ENCODE results near the gene TMEM150C.
"Not testable (repeated sequence)": the region's sequence is repeated elsewhere in the genome, so short reads cannot be mapped to it uniquely, and the experiment has no call there.

Gene TMEM150C

DNA sequence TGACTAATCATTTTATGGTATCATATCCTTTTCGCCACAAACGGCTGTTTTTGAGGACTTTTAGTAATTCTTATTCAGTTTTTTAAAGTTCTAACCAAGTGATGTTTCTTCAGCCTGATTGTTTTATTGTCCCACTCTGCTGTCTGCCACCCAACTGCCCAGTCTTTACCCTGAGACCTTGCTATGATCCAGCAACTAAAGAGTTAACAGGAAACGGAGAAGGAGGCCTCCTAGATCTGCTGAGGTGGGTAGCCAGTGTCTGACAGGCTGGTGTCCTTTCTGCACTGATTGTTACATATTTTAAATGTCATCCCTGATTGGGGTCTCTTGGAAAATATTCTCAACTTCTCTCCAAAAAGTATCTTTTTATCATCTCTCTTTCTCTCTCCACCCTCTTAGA, 7.9 kb upstream of the TMEM150C start:
- H3K27me3 ChIP-seq (ENCODE audit: control insufficient read depth, insufficient read depth, low read length), result no peaks in the 10 kb centered on the region
- H3K36me3 ChIP-seq (ENCODE audit: control insufficient read depth, insufficient read depth, low read length), result no peaks in the 10 kb centered on the region
- H3K4me1 ChIP-seq (ENCODE audit: control insufficient read depth, insufficient read depth, low read length), result no peaks in the 10 kb centered on the region; the same call in 1 of the 2 replicates
- H3K27ac ChIP-seq (ENCODE audit: low read length), result no peak overlapping the region
- no peak overlapping the region for H3K4me3 ChIP-seq (ENCODE audit: low read length)
- no CpG with 5 or more reads among the region's 3 CpGs for WGBS (ENCODE audit: insufficient coverage, insufficient read length)
- DNase-seq (ENCODE audit: low read depth, low spot score), result no peak
- H3K9me3 ChIP-seq (ENCODE audit: control insufficient read depth, insufficient read depth, low read length), result no peaks in the 10 kb centered on the region

DNA sequence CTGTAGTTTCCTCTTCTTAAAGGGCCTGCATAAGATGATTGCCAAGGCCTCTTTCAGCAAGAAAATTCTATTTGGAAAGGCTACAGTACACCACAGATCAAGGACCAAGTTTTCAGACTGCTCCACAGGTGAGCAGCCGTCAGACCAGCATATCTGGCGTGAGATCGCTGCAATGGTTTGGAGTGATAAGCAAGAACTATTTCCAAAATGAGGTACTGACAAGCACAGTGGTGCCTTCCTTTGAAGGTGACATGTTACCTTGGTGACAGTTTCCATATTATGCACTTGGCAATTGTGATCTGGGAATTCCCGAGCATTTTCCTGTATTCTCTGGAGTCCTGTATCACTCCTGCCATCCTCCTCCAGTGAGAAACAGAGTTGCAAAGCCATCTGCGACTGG, 7.3 kb upstream of the TMEM150C start:
- no peak overlapping the region for H3K4me3 ChIP-seq (ENCODE audit: low read length)
- no peak overlapping the region for H3K27ac ChIP-seq (ENCODE audit: low read length)
- DNase-seq (ENCODE audit: low read depth, low spot score), result no peak
- H3K9me3 ChIP-seq (ENCODE audit: control insufficient read depth, insufficient read depth, low read length), result no peaks in the 10 kb centered on the region
- no peaks in the 10 kb centered on the region for H3K36me3 ChIP-seq (ENCODE audit: control insufficient read depth, insufficient read depth, low read length)
- H3K4me1 ChIP-seq (ENCODE audit: control insufficient read depth, insufficient read depth, low read length), result no peaks in the 10 kb centered on the region; the same call in 1 of the 2 replicates
- no peaks in the 10 kb centered on the region for H3K27me3 ChIP-seq (ENCODE audit: control insufficient read depth, insufficient read depth, low read length)
- WGBS (ENCODE audit: insufficient coverage, insufficient read length), result no CpG with 5 or more reads among the region's 5 CpGs

- Histone ChIP-seq H3K27me3 (ENCODE audit: control insufficient read depth, insufficient read depth, low read length) (no peaks in the 10 kb centered on the region), H3K27ac (ENCODE audit: low read length) (no peak overlapping the region), H3K4me1 (ENCODE audit: control insufficient read depth, insufficient read depth, low read length) (peaks cover under 1% of the 10 kb centered on the region; the same call in 1 of the 2 replicates), H3K36me3 (ENCODE audit: control insufficient read depth, insufficient read depth, low read length) (no peaks in the 10 kb centered on the region), H3K9me3 (ENCODE audit: control insufficient read depth, insufficient read depth, low read length) (no peaks in the 10 kb centered on the region), H3K4me3 (ENCODE audit: low read length) (no peak overlapping the region)
- no peak for DNase-seq (ENCODE audit: low read depth, low spot score)
- no CpG with 5 or more reads among the region's 7 CpGs for WGBS (ENCODE audit: insufficient coverage, insufficient read length)
These were observed 5.7 kb upstream of the TMEM150C start for GRCh38 chr4:82567444-82567843.

DNA sequence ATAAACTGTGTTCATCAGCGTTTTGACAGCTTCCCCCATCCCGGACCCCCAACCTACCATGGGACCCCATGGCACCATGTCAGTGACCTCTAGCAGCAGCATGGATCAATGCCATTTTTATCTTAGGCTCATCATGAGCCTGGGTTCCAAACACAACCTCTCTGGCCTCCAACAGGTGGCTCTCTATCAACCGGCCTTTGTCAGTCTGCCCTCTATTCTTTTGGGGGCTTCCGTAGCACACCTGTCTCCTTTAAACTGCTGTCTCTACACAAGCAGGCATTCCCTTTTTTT, 721 bp upstream of the TMEM150C start:
- DNase-seq (ENCODE audit: low read depth, low spot score), result no peak

DNA sequence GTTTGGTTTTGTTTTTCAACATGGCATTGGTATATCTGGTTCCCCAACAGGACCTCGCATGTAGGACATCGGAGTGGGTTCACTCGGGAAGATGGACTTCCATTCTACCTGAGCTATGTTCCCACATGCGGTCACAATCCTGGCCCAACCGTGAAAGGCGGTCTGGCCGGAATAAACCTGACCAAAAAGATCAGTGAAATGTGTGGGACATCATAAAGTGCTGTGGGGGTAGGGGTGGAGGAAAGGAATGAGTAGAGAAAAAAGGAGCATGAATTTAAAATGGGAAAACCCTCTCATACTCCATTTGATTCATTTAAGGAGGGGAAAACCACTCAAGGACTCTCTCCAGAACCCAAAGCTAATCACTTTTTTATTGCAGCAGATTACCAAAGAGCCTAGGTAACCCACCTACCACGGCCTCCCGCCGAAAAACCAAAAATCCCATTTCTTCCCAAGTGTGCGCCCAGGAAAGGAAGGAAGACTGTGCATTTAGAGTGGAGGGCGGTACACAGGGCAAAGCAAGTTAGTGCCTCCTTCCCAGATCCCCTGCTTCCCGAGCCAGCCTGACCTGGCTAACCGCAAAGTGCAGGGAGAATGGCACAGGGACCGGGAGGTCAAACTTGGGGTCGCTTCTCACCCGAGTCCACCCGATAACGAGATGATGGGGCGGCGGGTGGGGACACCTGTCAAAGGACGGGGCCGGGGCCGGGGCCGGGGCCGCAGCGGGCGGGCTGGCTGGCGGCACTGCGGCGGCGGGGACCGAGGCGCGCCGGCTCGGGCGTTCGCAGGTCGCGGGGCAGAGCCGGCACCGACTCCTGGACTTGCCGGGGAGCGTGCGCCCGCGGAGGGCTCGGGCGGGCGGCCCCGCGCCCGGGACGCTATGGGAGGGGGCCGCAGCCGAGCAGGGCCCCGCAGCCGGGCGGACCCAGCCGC, 669 bp downstream of the TMEM150C start:
- Histone ChIP-seq H3K4me3 (ENCODE audit: low read length) (peak overlapping the region; percentile 82; the same call in 1 of the 2 replicates), H3K36me3 (ENCODE audit: control insufficient read depth, insufficient read depth, low read length) (no peaks in the 10 kb centered on the region), H3K27me3 (ENCODE audit: control insufficient read depth, insufficient read depth, low read length) (no peaks in the 10 kb centered on the region), H3K9me3 (ENCODE audit: control insufficient read depth, insufficient read depth, low read length) (no peaks in the 10 kb centered on the region), H3K4me1 (ENCODE audit: control insufficient read depth, insufficient read depth, low read length) (peaks cover 2% of the 10 kb centered on the region; the same call in 1 of the 2 replicates), H3K27ac (ENCODE audit: low read length) (no peak overlapping the region)
- WGBS (ENCODE audit: insufficient coverage, insufficient read length), result no CpG with 5 or more reads among the region's 61 CpGs
- no peak for DNase-seq (ENCODE audit: low read depth, low spot score)

More for the DNA sequence above, 721 bp upstream of the TMEM150C start:
- H3K4me1 ChIP-seq (ENCODE audit: control insufficient read depth, insufficient read depth, low read length), result peaks cover 2% of the 10 kb centered on the region; the same call in 1 of the 2 replicates
- no peak overlapping the region for H3K27ac ChIP-seq (ENCODE audit: low read length)
- no peak overlapping the region; the same call in 1 of the 2 replicates for H3K4me3 ChIP-seq (ENCODE audit: low read length)
- no peaks in the 10 kb centered on the region for H3K36me3 ChIP-seq (ENCODE audit: control insufficient read depth, insufficient read depth, low read length)
- no peaks in the 10 kb centered on the region for H3K27me3 ChIP-seq (ENCODE audit: control insufficient read depth, insufficient read depth, low read length)
- WGBS (ENCODE audit: insufficient coverage, insufficient read length), result no CpG with 5 or more reads among the region's 4 CpGs
- H3K9me3 ChIP-seq (ENCODE audit: control insufficient read depth, insufficient read depth, low read length), result no peaks in the 10 kb centered on the region

GRCh38 chr4:82559735-82560120, 2.1 kb downstream of the TMEM150C start:
- WGBS (ENCODE audit: insufficient coverage, insufficient read length), result no CpG with 5 or more reads among the region's 4 CpGs
- Histone ChIP-seq H3K4me3 (ENCODE audit: low read length) (no peak overlapping the region), H3K27ac (ENCODE audit: low read length) (no peak overlapping the region), H3K36me3 (ENCODE audit: control insufficient read depth, insufficient read depth, low read length) (no peaks in the 10 kb centered on the region), H3K4me1 (ENCODE audit: control insufficient read depth, insufficient read depth, low read length) (peaks cover 2% of the 10 kb centered on the region; the same call in 1 of the 2 replicates), H3K9me3 (ENCODE audit: control insufficient read depth, insufficient read depth, low read length) (no peaks in the 10 kb centered on the region), H3K27me3 (ENCODE audit: control insufficient read depth, insufficient read depth, low read length) (no peaks in the 10 kb centered on the region)
- no peak for DNase-seq (ENCODE audit: low read depth, low spot score)

DNA sequence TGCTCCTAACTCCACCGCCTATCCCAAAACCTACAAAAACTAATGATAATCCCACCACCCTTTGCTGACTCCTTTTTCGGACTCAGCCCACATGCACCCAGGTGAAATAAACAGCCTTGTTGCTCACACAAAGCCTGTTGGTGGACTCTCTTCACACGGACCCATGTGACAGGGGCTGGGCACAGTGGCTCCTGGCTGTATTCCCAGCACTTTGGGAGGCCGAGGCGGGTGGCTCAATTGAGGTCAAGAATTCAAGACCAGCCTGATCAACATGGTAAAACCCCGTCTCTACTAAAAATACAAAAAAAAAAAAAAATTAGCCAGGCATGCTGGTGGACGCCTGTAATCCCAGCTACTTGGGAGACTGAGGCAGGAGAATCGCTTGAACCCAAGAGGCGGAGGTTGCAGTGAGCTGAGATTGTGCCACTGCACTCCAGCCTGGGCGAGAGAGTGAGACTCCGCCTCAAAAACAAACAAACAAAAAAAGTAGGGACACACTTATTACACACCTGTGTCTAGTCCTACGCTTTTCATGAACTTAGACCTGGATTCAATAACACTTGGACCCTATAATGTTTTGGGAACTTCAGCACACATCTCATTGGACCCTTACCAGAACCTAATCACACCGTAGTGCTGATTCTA, 2.6 kb downstream of the TMEM150C start:
- WGBS (ENCODE audit: insufficient coverage, insufficient read length), result 96% methylated on average over 2 of the region's 13 CpGs
- H3K27me3 ChIP-seq (ENCODE audit: control insufficient read depth, insufficient read depth, low read length); H3K27ac ChIP-seq (ENCODE audit: low read length); H3K36me3 ChIP-seq (ENCODE audit: control insufficient read depth, insufficient read depth, low read length); H3K9me3 ChIP-seq (ENCODE audit: control insufficient read depth, insufficient read depth, low read length); DNase-seq (ENCODE audit: low read depth, low spot score); H3K4me1 ChIP-seq (ENCODE audit: control insufficient read depth, insufficient read depth, low read length); H3K4me3 ChIP-seq (ENCODE audit: low read length): not testable (repeated sequence)

DNA sequence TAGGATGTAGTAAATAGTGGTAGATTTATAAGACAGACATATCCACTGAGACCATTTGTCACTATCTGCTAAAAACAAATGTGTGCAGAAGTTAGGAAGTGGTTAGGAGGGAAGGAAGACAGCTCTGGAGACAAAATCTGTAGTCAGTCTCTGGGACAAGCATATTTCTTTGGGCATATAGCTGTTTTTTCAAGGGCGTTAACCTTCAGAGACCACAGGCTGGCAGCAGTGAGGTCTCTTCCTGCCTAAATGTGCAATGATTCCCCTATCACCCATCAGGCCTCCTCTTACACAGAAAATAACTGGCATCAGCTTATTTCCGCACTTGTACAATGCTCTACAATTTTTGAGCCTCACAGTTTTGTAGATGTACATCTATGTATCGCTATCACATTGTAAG, 6.5 kb downstream of the TMEM150C start:
- no peaks in the 10 kb centered on the region for H3K27me3 ChIP-seq (ENCODE audit: control insufficient read depth, insufficient read depth, low read length)
- H3K4me3 ChIP-seq (ENCODE audit: low read length), result no peak overlapping the region
- H3K36me3 ChIP-seq (ENCODE audit: control insufficient read depth, insufficient read depth, low read length), result no peaks in the 10 kb centered on the region
- no peak for DNase-seq (ENCODE audit: low read depth, low spot score)
- WGBS (ENCODE audit: insufficient coverage, insufficient read length), result no CpG with 5 or more reads among the region's 3 CpGs
- H3K9me3 ChIP-seq (ENCODE audit: control insufficient read depth, insufficient read depth, low read length), result no peaks in the 10 kb centered on the region
- H3K4me1 ChIP-seq (ENCODE audit: control insufficient read depth, insufficient read depth, low read length), result no peaks in the 10 kb centered on the region
- no peak overlapping the region for H3K27ac ChIP-seq (ENCODE audit: low read length)

DNA sequence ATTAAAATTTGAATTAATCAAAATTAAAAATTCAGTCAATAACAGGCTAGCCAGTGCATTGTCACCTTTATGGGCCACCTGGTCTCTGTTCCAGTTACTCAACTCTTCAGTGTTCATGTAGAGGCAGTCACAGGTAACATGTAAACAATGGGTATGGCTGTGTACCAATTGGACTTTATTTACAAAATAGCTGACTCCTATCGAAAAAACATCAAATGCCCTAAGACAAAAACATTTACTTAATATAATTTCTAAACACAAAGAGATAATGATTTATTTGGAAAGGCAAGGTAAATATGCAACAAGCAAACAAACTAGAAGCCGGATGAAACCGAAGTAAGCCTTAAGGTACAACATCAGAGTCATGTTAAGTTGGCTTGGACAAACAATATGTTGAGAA, 8.8 kb downstream of the TMEM150C start:
- H3K27ac ChIP-seq (ENCODE audit: low read length), result no peak overlapping the region
- no peak for DNase-seq (ENCODE audit: low read depth, low spot score)
- no peaks in the 10 kb centered on the region for H3K27me3 ChIP-seq (ENCODE audit: control insufficient read depth, insufficient read depth, low read length)
- H3K4me3 ChIP-seq (ENCODE audit: low read length), result no peak overlapping the region
- no peaks in the 10 kb centered on the region for H3K36me3 ChIP-seq (ENCODE audit: control insufficient read depth, insufficient read depth, low read length)
- H3K4me1 ChIP-seq (ENCODE audit: control insufficient read depth, insufficient read depth, low read length), result no peaks in the 10 kb centered on the region
- H3K9me3 ChIP-seq (ENCODE audit: control insufficient read depth, insufficient read depth, low read length), result no peaks in the 10 kb centered on the region
- no CpG with 5 or more reads among the region's 3 CpGs for WGBS (ENCODE audit: insufficient coverage, insufficient read length)

- Histone ChIP-seq H3K4me1 (ENCODE audit: control insufficient read depth, insufficient read depth, low read length) (no peaks in the 10 kb centered on the region), H3K9me3 (ENCODE audit: control insufficient read depth, insufficient read depth, low read length) (no peaks in the 10 kb centered on the region)
- no CpG with 5 or more reads among the region's 2 CpGs for WGBS (ENCODE audit: insufficient coverage, insufficient read length)
These were observed 10.1 kb downstream of the TMEM150C start for GRCh38 chr4:82551734-82552133.

More at GRCh38 chr4:82551734-82552133, 10.1 kb downstream of the TMEM150C start:
- no peak for DNase-seq (ENCODE audit: low read depth, low spot score)
- Histone ChIP-seq H3K36me3 (ENCODE audit: control insufficient read depth, insufficient read depth, low read length) (no peaks in the 10 kb centered on the region), H3K27me3 (ENCODE audit: control insufficient read depth, insufficient read depth, low read length) (no peaks in the 10 kb centered on the region), H3K4me3 (ENCODE audit: low read length) (no peak overlapping the region), H3K27ac (ENCODE audit: low read length) (no peak overlapping the region)

Data from iPS DF 6.9 (cell line).